ENCODE data around the gene VIPR1.

Gene VIPR1

GRCh38 chr3:42495393-42495792 lies 7.0 kb upstream of the VIPR1 start:
- no peak for DNase-seq

- DNase-seq, result peak; percentile 11
Measured at GRCh38 chr3:42497009-42497731, 5.3 kb upstream of the VIPR1 start.

GRCh38 chr3:42498034-42498433 lies 4.4 kb upstream of the VIPR1 start:
- DNase-seq, result no peak

- DNase-seq, result no peak
Measured at GRCh38 chr3:42498791-42499477, 3.5 kb upstream of the VIPR1 start.

GRCh38 chr3:42499478-42499871 lies 3.0 kb upstream of the VIPR1 start:
- DNase-seq, result no peak

- DNase-seq, result no peak
Measured at GRCh38 chr3:42500091-42500490, 2.4 kb upstream of the VIPR1 start.

GRCh38 chr3:42500909-42501308 lies 1.5 kb upstream of the VIPR1 start:
- DNase-seq, result no peak

GRCh38 chr3:42501321-42501680 lies 1.1 kb upstream of the VIPR1 start:
- DNase-seq, result no peak

GRCh38 chr3:42501681-42502428 lies 588 bp upstream of the VIPR1 start:
- DNase-seq, result peak; percentile 46

- no peak for DNase-seq
Measured at GRCh38 chr3:42503251-42503924, 945 bp downstream of the VIPR1 start.

- no peak for DNase-seq
Measured at GRCh38 chr3:42503957-42504333, 1.5 kb downstream of the VIPR1 start.

- no peak for DNase-seq
Measured at GRCh38 chr3:42504334-42505127, 2.1 kb downstream of the VIPR1 start.

GRCh38 chr3:42505128-42505848 lies 2.8 kb downstream of the VIPR1 start:
- no peak for DNase-seq

- no peak for DNase-seq
Measured at GRCh38 chr3:42505849-42506410, 3.5 kb downstream of the VIPR1 start.

GRCh38 chr3:42507252-42507651 lies 4.8 kb downstream of the VIPR1 start:
- no peak for DNase-seq

GRCh38 chr3:42507761-42508335 lies 5.4 kb downstream of the VIPR1 start:
- DNase-seq, result no peak

GRCh38 chr3:42508562-42508961 lies 6.1 kb downstream of the VIPR1 start:
- no peak for DNase-seq

GRCh38 chr3:42509111-42509510 lies 6.7 kb downstream of the VIPR1 start:
- DNase-seq, result no peak

- no peak for DNase-seq
Measured at GRCh38 chr3:42510325-42510724, 7.9 kb downstream of the VIPR1 start.

- no peak for DNase-seq
Measured at GRCh38 chr3:42511201-42511600, 8.8 kb downstream of the VIPR1 start.

- DNase-seq, result no peak
Measured at GRCh38 chr3:42511736-42512135, 9.3 kb downstream of the VIPR1 start.

All from GDM1 (cell line).